PC-9 (cell line): ENCODE measurements around the gene WFIKKN1. TPM values are rescaled to one million over a fixed set of nuclear protein-coding genes. Genes with fewer than 3 reads are reported as not detected.

ENCODE experiments used
- BruUV-seq: library from RNA; stranded (reverse); fragments of 400-500 nt; replicated peaks from 2 replicates; lab custom pipeline; 2021; lab: Mats Ljungman, UMichigan
- CTCF ChIA-PET: fragments of 300-600 bp; sonication (Branson Sonifier 250); formaldehyde crosslinking; loops from one replicate; lab custom pipeline; 2022; ENCODE audit warnings: antibody characterized with exemption; lab: Charles Lee
- POLR2A ChIA-PET: fragments of 300-600 bp; sonication (Branson Sonifier 250); formaldehyde crosslinking; loops from one replicate; lab custom pipeline; 2022; ENCODE audit warnings: antibody characterized with exemption; ENCODE audit not compliant: unreplicated experiment; lab: Charles Lee
- DNase-seq, 2 experiments: peaks; one replicate each; pipeline versions ENCODE4 v3.0.0 to v3.0.0-alpha.2; 2015 to 2022; ENCODE audit warnings: mixed read lengths in 1 of 2
- H2AFZ ChIP-seq: fragments of 200-600 bp; sonication (generic); 2 replicates; pipeline ENCODE4 v1.8.1; 2017; ENCODE audit warnings: antibody characterized with exemption
- H3F3A ChIP-seq: fragments of 200-600 bp; sonication (generic); 2 replicates; pipeline ENCODE4 v1.8.1; 2017; ENCODE audit warnings: antibody characterized with exemption, mild to moderate bottlenecking, low read depth; ENCODE audit not compliant: insufficient read depth
- H3K27ac ChIP-seq: fragments of 200-600 bp; sonication (generic); 2 replicates; pipeline ENCODE4 v1.6.1; 2016; ENCODE audit warnings: mixed run types
- H3K27me3 ChIP-seq: fragments of 200-600 bp; sonication (generic); 2 replicates; pipeline ENCODE4 v1.6.1; 2016; ENCODE audit warnings: low read depth, mixed run types; ENCODE audit not compliant: insufficient read depth
- H3K36me3 ChIP-seq: fragments of 200-600 bp; sonication (generic); 2 replicates; pipeline ENCODE4 v1.6.1; 2016; ENCODE audit warnings: low read depth, mixed run types
- H3K4me1 ChIP-seq: fragments of 200-600 bp; sonication (generic); replicated peaks from 2 replicates; pipeline ENCODE4 v1.6.1; 2016; ENCODE audit warnings: mixed run types; ENCODE audit not compliant: insufficient read depth
- H3K4me2 ChIP-seq: fragments of 200-600 bp; sonication (generic); 2 replicates; pipeline ENCODE4 v1.6.1; 2017; ENCODE audit warnings: mixed run types
- H3K4me3 ChIP-seq: fragments of 200-600 bp; sonication (generic); 2 replicates; pipeline ENCODE4 v1.6.1; 2016; ENCODE audit warnings: mixed run types
- H3K79me2 ChIP-seq: fragments of 200-600 bp; sonication (generic); 2 replicates; pipeline ENCODE4 v1.6.1; 2017; ENCODE audit warnings: low read depth, mixed run types
- H3K9me2 ChIP-seq: fragments of 200-600 bp; sonication (generic); 2 replicates; pipeline ENCODE4 v1.8.1; 2017; ENCODE audit warnings: mild to moderate bottlenecking; ENCODE audit not compliant: insufficient read depth
- H3K9me3 ChIP-seq: fragments of 200-600 bp; sonication (generic); 2 replicates; pipeline ENCODE4 v1.8.1; 2016; ENCODE audit warnings: low read depth; ENCODE audit not compliant: insufficient read depth
- H4K20me1 ChIP-seq: fragments of 200-600 bp; sonication (generic); 2 replicates; pipeline ENCODE4 v1.8.1; 2017; ENCODE audit not compliant: insufficient read depth
- EZH2 ChIP-seq: fragments of 200-600 bp; sonication (generic); IDR thresholded peaks from 2 replicates; pipeline ENCODE4 v1.8.0; 2017; ENCODE audit warnings: antibody characterized with exemption, low read depth
- intact Hi-C: fragments of 100-400 bp; cut with micrococcal nuclease; formaldehyde crosslinking; loops from one replicate; pipeline ENCODE4 v1.10.0; 2022; ENCODE audit not compliant: unreplicated experiment
- total RNA-seq: library from RNA; stranded (reverse); gene quantifications from 2 replicates; pipeline ENCODE4 v1.2.3, GENCODE V29; 2021
- TF ChIP-seq, protein P1 (sequence below): fragments of 200-600 bp; sonication (generic); conservative IDR thresholded peaks from 2 replicates; pipeline ENCODE4 v1.6.1; 2017; ENCODE audit warnings: mixed run types, antibody characterized with exemption, mild to moderate bottlenecking, moderate library complexity

WFIKKN1 gene
- total RNA-seq, 1 experiment from 2014 or later = 6.9 TPM

DNA sequence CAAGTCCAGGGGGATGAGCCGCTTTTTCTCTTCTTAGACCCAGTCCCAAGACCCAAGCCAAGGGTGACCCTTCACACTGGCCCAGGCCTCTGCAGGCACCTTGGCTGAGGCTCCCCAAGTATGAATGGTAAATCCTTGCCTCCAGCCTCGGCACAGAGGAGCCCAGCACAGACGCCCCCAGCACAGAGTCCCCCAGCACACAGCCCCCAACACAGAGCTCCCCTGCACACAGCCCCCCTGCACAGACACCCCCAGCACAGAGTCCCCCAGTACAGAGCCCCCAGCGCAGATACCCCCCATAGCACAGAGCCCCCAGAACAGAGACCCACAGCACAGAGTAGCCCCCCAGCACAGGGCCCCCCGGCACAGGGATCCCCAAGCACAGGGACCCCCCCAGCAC is 9.8 kb downstream of the WFIKKN1 start:
- H4K20me1 ChIP-seq = peaks cover 4% of the 10 kb centered on the region; the same call in 1 of the 2 replicates
- peaks cover 29% of the 10 kb centered on the region for H3K4me1 ChIP-seq
- no peak for DNase-seq
- no peaks in the 10 kb centered on the region for H3K27me3 ChIP-seq
- H3F3A ChIP-seq = peaks cover 29% of the 10 kb centered on the region
- no peaks in the 10 kb centered on the region for H3K9me3 ChIP-seq
- H3K27ac ChIP-seq = no peak overlapping the region
- H3K36me3 ChIP-seq = no peaks in the 10 kb centered on the region
- TF ChIP-seq, protein P1, sequence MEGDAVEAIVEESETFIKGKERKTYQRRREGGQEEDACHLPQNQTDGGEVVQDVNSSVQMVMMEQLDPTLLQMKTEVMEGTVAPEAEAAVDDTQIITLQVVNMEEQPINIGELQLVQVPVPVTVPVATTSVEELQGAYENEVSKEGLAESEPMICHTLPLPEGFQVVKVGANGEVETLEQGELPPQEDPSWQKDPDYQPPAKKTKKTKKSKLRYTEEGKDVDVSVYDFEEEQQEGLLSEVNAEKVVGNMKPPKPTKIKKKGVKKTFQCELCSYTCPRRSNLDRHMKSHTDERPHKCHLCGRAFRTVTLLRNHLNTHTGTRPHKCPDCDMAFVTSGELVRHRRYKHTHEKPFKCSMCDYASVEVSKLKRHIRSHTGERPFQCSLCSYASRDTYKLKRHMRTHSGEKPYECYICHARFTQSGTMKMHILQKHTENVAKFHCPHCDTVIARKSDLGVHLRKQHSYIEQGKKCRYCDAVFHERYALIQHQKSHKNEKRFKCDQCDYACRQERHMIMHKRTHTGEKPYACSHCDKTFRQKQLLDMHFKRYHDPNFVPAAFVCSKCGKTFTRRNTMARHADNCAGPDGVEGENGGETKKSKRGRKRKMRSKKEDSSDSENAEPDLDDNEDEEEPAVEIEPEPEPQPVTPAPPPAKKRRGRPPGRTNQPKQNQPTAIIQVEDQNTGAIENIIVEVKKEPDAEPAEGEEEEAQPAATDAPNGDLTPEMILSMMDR = no peak
- no peak for TF ChIP-seq EZH2
- ChIA-PET CTCF (no interaction called here), POLR2A (interaction anchor here (0.6 kb wide), 1 partner anchor 60 kb away, joined by 3 read pairs; no protein-coding TSS in a partner anchor)
- no TSS peak for BruUV-seq
- peak overlapping the region; percentile 97; the same call in 1 of the 2 replicates for H3K4me2 ChIP-seq
- H3K79me2 ChIP-seq = peaks cover 33% of the 10 kb centered on the region
- H2AFZ ChIP-seq = no peak overlapping the region
- no peaks in the 10 kb centered on the region for H3K9me2 ChIP-seq
- H3K4me3 ChIP-seq = no peak overlapping the region
- intact Hi-C loops = loop anchor here (10.0 kb wide), 1 partner anchor 256 kb away; the partner anchor contains the start of gene PGAP6

DNA sequence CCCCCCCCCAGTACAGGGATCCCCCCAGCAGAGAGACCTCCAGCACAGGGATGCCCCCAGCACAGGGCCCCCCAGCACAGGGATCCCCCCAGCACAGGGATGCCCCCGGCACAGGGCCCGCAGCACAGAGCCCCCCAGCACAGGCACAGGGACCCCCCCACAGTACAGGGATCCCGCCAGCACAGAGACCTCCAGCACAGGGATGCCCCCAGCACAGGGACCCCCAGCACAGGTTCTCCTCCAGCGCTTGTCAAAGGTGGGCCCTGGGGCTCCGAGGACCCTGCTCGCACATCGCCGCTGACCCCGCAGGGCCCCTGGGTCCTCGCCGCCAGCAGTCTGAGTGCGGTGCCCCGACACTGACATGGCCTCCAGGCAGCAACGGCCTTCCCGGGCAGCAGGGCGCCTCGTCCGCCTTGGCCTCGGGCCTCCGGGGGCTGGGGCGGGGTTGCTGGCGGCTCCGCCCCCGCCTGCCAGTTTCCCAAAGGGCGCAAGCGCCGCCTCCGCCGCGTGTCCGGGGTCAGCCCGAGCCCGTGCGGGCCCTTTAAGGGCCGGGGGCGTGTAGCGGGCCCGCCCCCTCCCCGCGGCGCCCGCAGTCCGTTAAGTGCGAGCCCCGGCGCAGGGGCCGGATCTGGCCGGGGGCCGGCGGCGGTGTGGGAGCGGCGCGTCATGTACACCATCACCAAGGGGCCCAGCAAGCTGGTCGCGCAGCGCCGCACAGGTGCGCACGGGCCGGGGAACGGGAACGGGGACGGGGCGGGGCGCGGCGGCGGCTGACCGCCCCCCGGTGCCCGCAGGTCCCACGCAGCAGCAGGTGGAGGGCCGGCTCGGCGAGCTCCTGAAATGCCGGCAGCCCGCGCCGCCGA is 10.8 kb downstream of the WFIKKN1 start, which contains the start of gene MCRIP2:
Gene MCRIP2 (plus strand): TSS at position 503 of the 863 bp plus-strand sequence. CDS start 164 bp downstream, at position 667.
- Histone ChIP-seq H4K20me1 (peaks cover 10% of the 10 kb centered on the region; the same call in 1 of the 2 replicates), H3K4me2 (peak within 1 kb of the TSS; percentile 97), H3K4me1 (peaks cover 39% of the 10 kb centered on the region), H3K4me3 (peak within 1 kb of the TSS; percentile 69), H3F3A (peaks cover 36% of the 10 kb centered on the region), H3K9me3 (no peaks in the 10 kb centered on the region), H3K79me2 (peaks cover 36% of the 10 kb centered on the region), H3K27ac (peak within 1 kb of the TSS; percentile 23; the same call in 1 of the 2 replicates), H3K36me3 (no peaks in the 10 kb centered on the region), H2AFZ (peak within 1 kb of the TSS; percentile 73), H3K27me3 (no peaks in the 10 kb centered on the region), H3K9me2 (no peaks in the 10 kb centered on the region)
- DNase-seq = peak; percentile 46 to 95
- no TSS peak for BruUV-seq
- intact Hi-C loops = loop anchor here (10.0 kb wide), 1 partner anchor 257 kb away; the partner anchor contains the start of gene PGAP6
- CTCF ChIA-PET = no interaction called here
- POLR2A ChIA-PET = interaction anchor here (0.6 kb wide), 2 partner anchors 32 to 99 kb away, joined by 3 to 4 read pairs; partner anchors contain the start of gene CIAO3
- TF ChIP-seq, protein P1 = no peak
- no peak for TF ChIP-seq EZH2
